Measurements from ENCODE around the gene PTPRN. TPM values are rescaled to one million over a fixed set of nuclear protein-coding genes. Genes with fewer than 3 reads are reported as not detected.
A peak's percentile ranks its signal among the peaks of the same experiment; 100 is the strongest.

The PTPRN gene
- total RNA-seq, 1 experiment from 2014 or later = 6.5 TPM

GRCh38 chr2:219274361-219274921 lies 34.8 kb downstream of the PTPRN start:
- Histone ChIP-seq H2BK120ac (ENCODE audit: low read depth, low read length, poor library complexity, severe bottlenecking) (no peak overlapping the region), H3K4ac (ENCODE audit: low read depth, low read length) (no peak overlapping the region), H4K91ac (ENCODE audit: insufficient read length, low read depth, low read length) (no peak overlapping the region), H2BK12ac (ENCODE audit: insufficient read length, low read depth, low read length) (no peak overlapping the region), H3K23me2 (ENCODE audit: insufficient read length, low read depth, low read length, poor library complexity, severe bottlenecking) (peaks cover 4% of the 10 kb centered on the region), H3K9me3 (ENCODE audit: control insufficient read depth, low read depth, low read length) (no peaks in the 10 kb centered on the region), H3K9ac (ENCODE audit: extremely low read depth, insufficient read length, low read length) (no peak overlapping the region), H3K18ac (ENCODE audit: insufficient read length, low read depth, low read length) (no peak overlapping the region), H3T11ph (ENCODE audit: low read length) (no peak overlapping the region), H2AFZ (ENCODE audit: low read length) (no peak overlapping the region), H3K79me2 (ENCODE audit: insufficient read depth, low read length) (no peaks in the 10 kb centered on the region), H3K4me1 (ENCODE audit: insufficient read depth, low read length) (peaks cover 4% of the 10 kb centered on the region; the same call in 1 of the 2 replicates), H4K20me1 (ENCODE audit: control insufficient read depth, insufficient read depth, insufficient read length) (no peaks in the 10 kb centered on the region), H4K5ac (ENCODE audit: insufficient read length, low read depth, low read length) (no peak overlapping the region), H2BK20ac (ENCODE audit: low read depth, low read length, poor library complexity, severe bottlenecking) (no peak overlapping the region), H2BK15ac (ENCODE audit: low read depth, low read length) (no peak overlapping the region), H3K79me1 (ENCODE audit: insufficient read depth, low read depth, low read length, poor library complexity, severe bottlenecking) (no peaks in the 10 kb centered on the region), H3K27ac (ENCODE audit: insufficient read length, low read depth, low read length) (no peak overlapping the region), H3K56ac (ENCODE audit: insufficient read length, low read depth, low read length) (no peak overlapping the region), H3K23ac (ENCODE audit: insufficient read length, low read depth, low read length) (no peak overlapping the region), H4K8ac (replicated peaks; ENCODE audit: insufficient read length, low read depth, low read length) (no peak overlapping the region), H3K4me2 (ENCODE audit: insufficient read depth, insufficient read length, low read length) (peak overlapping the region; percentile 17), H2BK5ac (ENCODE audit: insufficient read length, low read length) (no peak overlapping the region), H3K14ac (ENCODE audit: insufficient read depth, low read length) (peak overlapping the region; percentile 31; the same call in 1 of the 2 replicates), H3K27me3 (ENCODE audit: insufficient read depth, low read length) (no peaks in the 10 kb centered on the region), H2AK5ac (ENCODE audit: insufficient read length, low read length) (no peak overlapping the region)
- no peak for TF ChIP-seq CTCF (conservative IDR thresholded peaks at IDR 0.05)
- Mint-ChIP-seq H3K27me3 (ENCODE audit: low read depth) (peaks cover 25% of the 10 kb centered on the region), H3K4me3 (peak overlapping the region in 1 of 2 experiments; percentile 44; a peak in 1 of 5 replicates), H3K27ac (peak overlapping the region in 1 of 3 experiments; percentile 58; a peak in 1 of 7 replicates), H3K9me3 (no peaks in the 10 kb centered on the region), H3K36me3 (ENCODE audit: insufficient read depth in 1 of 3, low read depth in 3 of 3) (no peaks in the 10 kb centered on the region), H3K4me1 (peaks cover 29 to 33% of the 10 kb centered on the region in 2 experiments)
- peak; percentile 70 for DNase-seq
- no CpG with 5 or more reads among the region's 6 CpGs for WGBS (ENCODE audit: extremely low coverage, insufficient read length, low lambda C conversion rate)

All from H9 (cell line).